K562 (cell line): ENCODE results near the gene SEMA6B. TPM values are rescaled to one million over a fixed set of nuclear protein-coding genes. Genes with fewer than 3 reads are reported as not detected.

Experiments
- ATAC-seq: fragments of 200-7000 bp; cut with Tn5 transposase; 3 replicates; pipeline ENCODE4 v1.9.1; 2020; ENCODE audit warnings: moderate library complexity
- BruUV-seq: library from RNA; stranded (reverse); fragments of 400-500 nt; replicated peaks from 2 replicates; lab custom pipeline; 2021; lab: Mats Ljungman, UMichigan
- CTCF ChIA-PET: fragments of 300-600 bp; formaldehyde crosslinking; extraction: SDS; loops from one replicate; lab custom pipeline; 2021; ENCODE audit warnings: low intra/inter-chr PET ratio; lab: Yijun Ruan, JAX
- POLR2A ChIA-PET: fragments of 300-600, 350-650 bp; sonication (Branson Sonifier 250); formaldehyde crosslinking; extraction: SDS; loops from one replicate; lab custom pipeline; 2021; ENCODE audit warnings: antibody characterized with exemption, inconsistent platforms; lab: Yijun Ruan, JAX
- DNase-seq, 4 experiments: peaks; one replicate each; pipeline versions ENCODE4 v3.0.0 to v3.0.0-alpha.2; 2011 to 2018; ENCODE audit warnings: low spot score in 3 of 4, mixed read lengths in 3 of 4; ENCODE audit errors: extremely low read depth in 1 of 4
- FAIRE-seq: peaks from 2 replicates; lab custom pipeline; 2011; peaks lifted over from hg19 to GRCh38; lab: Jason Lieb, UNC
- H2AFZ ChIP-seq: 2 replicates; pipeline ENCODE4 v1.6.0; 2011; ENCODE audit warnings: low read depth, low read length, control low read depth, inconsistent platforms
- H3K27ac ChIP-seq: fragments of 200-600 bp; 3 replicates; pipeline ENCODE4 v1.8.0; 2011; ENCODE audit warnings: low read depth, mild to moderate bottlenecking, control low read depth, inconsistent platforms, low read length, moderate library complexity, mixed read lengths; ENCODE audit errors: extremely low read depth
- H3K27me3 ChIP-seq, 2 experiments: fragments of 300-600 bp in 1 of 2; 2 replicates in 1 of 2; 3 replicates in 1 of 2; pipeline versions ENCODE4 v1.6.0 to v1.8.0; 2011; ENCODE audit warnings: inconsistent platforms in 2 of 2, low read length in 2 of 2, mild to moderate bottlenecking in 1 of 2, mixed read lengths in 1 of 2, moderate library complexity in 1 of 2; ENCODE audit not compliant: control insufficient read depth in 2 of 2, insufficient read depth in 2 of 2
- H3K36me3 ChIP-seq: fragments of 300-600 bp; 3 replicates; pipeline ENCODE4 v1.8.0; 2011; ENCODE audit warnings: mild to moderate bottlenecking, low read length, inconsistent platforms; ENCODE audit not compliant: control insufficient read depth, insufficient read depth
- H3K4me1 ChIP-seq, 2 experiments: fragments of 200-600 bp in 1 of 2; replicated peaks in 1 of 2; 2 replicates in 1 of 2; 3 replicates in 1 of 2; pipeline versions ENCODE4 v1.5.1 to v1.8.0; 2011; ENCODE audit warnings: inconsistent platforms in 2 of 2, low read length in 2 of 2, mild to moderate bottlenecking in 1 of 2, mixed read lengths in 1 of 2, moderate library complexity in 1 of 2; ENCODE audit not compliant: control insufficient read depth in 2 of 2, insufficient read depth in 2 of 2
- H3K4me2 ChIP-seq: 2 replicates; pipeline ENCODE4 v1.6.1; 2011; ENCODE audit warnings: low read length, control low read depth, inconsistent platforms, mixed read lengths; ENCODE audit not compliant: insufficient read depth
- H3K4me3 ChIP-seq: fragments of 200-600 bp; sonication (generic), shearing (Covaris generic); 2 replicates; pipeline ENCODE4 v1.5.1; 2016; ENCODE audit warnings: control low read depth, inconsistent platforms
- H3K79me2 ChIP-seq: fragments of 200-600 bp; 3 replicates; pipeline ENCODE4 v1.8.0; 2011; ENCODE audit warnings: low read length, inconsistent platforms; ENCODE audit not compliant: control insufficient read depth, insufficient read depth
- H3K9ac ChIP-seq, 2 experiments: 2 replicates each; pipeline versions ENCODE4 v1.6.0 to v1.6.1; 2011; ENCODE audit warnings: low read depth in 2 of 2, low read length in 2 of 2, control low read depth in 1 of 2, inconsistent platforms in 1 of 2, mild to moderate bottlenecking in 1 of 2, mixed read lengths in 1 of 2; ENCODE audit not compliant: insufficient read depth in 1 of 2
- H3K9me1 ChIP-seq: one replicate; pipeline ENCODE4 v1.6.0; 2011; ENCODE audit warnings: inconsistent platforms, mild to moderate bottlenecking, low read length, moderate library complexity; ENCODE audit not compliant: control insufficient read depth, insufficient read depth
- H3K9me3 ChIP-seq: replicated peaks from 2 replicates; pipeline ENCODE4 v1.5.1; 2011; ENCODE audit warnings: low read depth, low read length, inconsistent platforms; ENCODE audit not compliant: control insufficient read depth, insufficient read depth
- H4K20me1 ChIP-seq: replicated peaks from 2 replicates; pipeline ENCODE4 v1.6.1; 2011; ENCODE audit warnings: low read length, inconsistent platforms, mixed read lengths; ENCODE audit not compliant: control insufficient read depth, insufficient read depth
- BMI1 ChIP-seq: fragments of 150-350 bp; IDR thresholded peaks from 2 replicates; pipeline ENCODE4 v1.6.1; 2014; ENCODE audit warnings: low read length
- CREB1 ChIP-seq, 2 experiments: sonication (generic) in 1 of 2; formaldehyde crosslinking in 1 of 2; IDR thresholded peaks; 2 replicates each; pipeline versions ENCODE4 v1.6.1 to v1.8.0; 2012 to 2022; ENCODE audit warnings: inconsistent platforms in 1 of 2, mild to moderate bottlenecking in 1 of 2, missing genetic modification reagents in 1 of 2, moderate library complexity in 1 of 2
- HNRNPLL ChIP-seq: fragments of 200-400 bp; formaldehyde crosslinking; IDR thresholded peaks from 2 replicates; pipeline ENCODE4 v1.6.1; 2017; ENCODE audit warnings: low read length, low read depth, mild to moderate bottlenecking; ENCODE audit not compliant: poor library complexity, severe bottlenecking
- HOXB6 ChIP-seq: fragments of 250-450 bp; sonication (Bioruptor Pico); IDR thresholded peaks from 2 replicates; pipeline ENCODE4 v1.5.1; 2022; ENCODE audit warnings: mild to moderate bottlenecking, borderline replicate concordance
- RAD51 ChIP-seq: fragments of 450-650 bp; IDR thresholded peaks from 2 replicates; pipeline ENCODE4 v1.7.1; 2016; ENCODE audit warnings: low read depth, mild to moderate bottlenecking, borderline replicate concordance
- SIX5 ChIP-seq, 2 experiments: IDR thresholded peaks; 2 replicates each; pipeline ENCODE4 v1.6.1; 2011; ENCODE audit warnings: low read length in 2 of 2, borderline replicate concordance in 1 of 2, low read depth in 1 of 2, mild to moderate bottlenecking in 1 of 2, moderate library complexity in 1 of 2; ENCODE audit not compliant: insufficient read depth in 1 of 2
- TCF7 ChIP-seq: sonication (generic); IDR thresholded peaks from 2 replicates; pipeline ENCODE4 v1.6.1; 2016; ENCODE audit warnings: antibody characterized with exemption, borderline replicate concordance
- TGIF2 ChIP-seq: sonication (generic); formaldehyde crosslinking; IDR thresholded peaks from 2 replicates; pipeline ENCODE4 v1.8.1; 2022; ENCODE audit warnings: mild to moderate bottlenecking, missing genetic modification reagents, moderate library complexity
- ZNF146 ChIP-seq: IDR thresholded peaks from one replicate; pipeline ENCODE4 v1.6.1; 2018; ENCODE audit warnings: missing compliant biosample characterization; ENCODE audit not compliant: unreplicated experiment
- ZNF3 ChIP-seq: fragments of 250-450 bp; sonication (Bioruptor Pico); IDR thresholded peaks from 2 replicates; pipeline ENCODE4 v1.5.0; 2021; ENCODE audit warnings: mild to moderate bottlenecking, moderate library complexity
- WGBS: fragments of 100-300 bp; shearing (Covaris generic); methylation state at CpG from one replicate; pipeline ENCODE4 v1.1.6; 2016; ENCODE audit warnings: low coverage, mixed read lengths; ENCODE audit not compliant: insufficient coverage; ENCODE audit errors: missing lambda C conversion rate; 5-methylcytosine and 5-hydroxymethylcytosine counted together
- in situ Hi-C: fragments of 300-500 bp; cut with MboI; formaldehyde crosslinking; loops from 4 replicates; pipeline ENCODE4 v1.15.0; 2018; ENCODE audit warnings: inconsistent platforms, mixed read lengths
- intact Hi-C: fragments of 100-400 bp; cut with micrococcal nuclease; formaldehyde crosslinking; loops from 2 replicates; pipeline ENCODE4 v1.14.2; 2022
- polyA plus RNA-seq, 8 experiments: library from polyadenylated mRNA; depleted of rRNA in 4 of 8; stranded (reverse) in 5 of 8; unstranded in 3 of 8; fragments of >200 nt; fragmentation: Nextera tagmentation in 2 of 8; fragmentation: Illumina TruSeq in 1 of 8; extraction: Ambion mirVana in 2 of 8; extraction: Trizol in 1 of 8; gene quantifications; 2 replicates each; pipeline versions ENCODE4 v1.2.1 to v1.2.3, GENCODE V29; 2011 to 2014; ENCODE audit warnings: inconsistent platforms in 1 of 8, missing spikeins in 1 of 8
- total RNA-seq, 7 experiments: library from RNA; depleted of rRNA in 6 of 7; stranded (reverse); fragments of >200 nt in 6 of 7; fragmentation: Illumina TruSeq in 2 of 7; extraction: Trizol in 2 of 7; gene quantifications; 2 replicates each; pipeline versions ENCODE4 v1.2.1 to v1.2.3, GENCODE V29; 2011 to 2021; ENCODE audit warnings: low replicate concordance in 1 of 7

The SEMA6B gene
- total and polyA plus RNA-seq, 9 of the 15 experiments (the other 6 are each of a cell fraction or from before 2014, with no cell fraction given): 0.65 to 4.6 (median 2.5) TPM; not detected in 2

DNA sequence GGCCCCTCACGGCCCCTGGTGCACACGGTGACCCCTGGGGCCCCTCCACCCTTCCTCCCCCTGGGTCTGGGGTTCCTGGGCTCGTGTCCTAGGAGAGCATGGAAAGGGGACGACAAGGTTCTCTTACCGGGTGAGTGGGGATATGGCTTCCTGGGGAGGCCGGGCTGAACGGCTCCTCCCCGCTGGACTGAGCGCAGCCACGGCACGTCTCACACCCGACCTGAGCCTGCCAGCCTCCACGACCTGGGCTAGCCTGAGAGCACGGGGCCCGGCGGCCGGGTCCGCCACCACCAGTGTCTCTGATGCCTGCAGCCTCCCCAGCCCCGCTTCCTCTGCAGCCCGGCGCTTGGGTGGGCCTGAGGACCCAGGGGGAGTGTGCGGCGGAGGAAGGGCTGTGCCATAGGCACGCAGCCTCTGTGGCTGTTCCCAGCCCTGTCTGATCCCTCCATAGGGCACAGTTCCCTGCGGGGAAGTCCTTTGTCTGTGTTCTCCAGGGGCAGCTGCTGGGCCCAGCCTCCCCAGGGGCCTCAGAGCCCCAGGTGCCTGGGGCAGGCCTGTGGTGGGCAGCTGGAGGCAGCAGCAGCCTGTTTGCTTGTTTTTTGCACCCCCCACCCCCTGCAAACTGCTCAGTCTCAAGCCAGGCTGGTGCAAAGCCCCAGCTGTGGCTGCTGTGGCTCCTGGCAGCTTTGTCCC lies 56.2 kb downstream of the SEMA6B start:
- CTCF ChIA-PET: no interaction called here
- Histone ChIP-seq H3K79me2 (no peaks in the 10 kb centered on the region), H2AFZ (no peak overlapping the region), H3K27ac (no peak overlapping the region), H3K9me1 (peaks cover 3% of the 10 kb centered on the region), H3K4me1 (peaks cover 0 to 67% of the 10 kb centered on the region in 2 experiments; a peak in 2 of 5 replicates), H4K20me1 (peaks cover 5% of the 10 kb centered on the region; the same call in 1 of the 2 replicates), H3K9me3 (no peaks in the 10 kb centered on the region), H3K4me3 (no peak overlapping the region), H3K36me3 (peaks cover 27% of the 10 kb centered on the region; the same call in 1 of the 3 replicates), H3K4me2 (no peak overlapping the region), H3K27me3 (no peaks in the 10 kb centered on the region), H3K9ac (no peak overlapping the region)
- DNase-seq: no peak
- 87% methylated on average over 9 of the region's 25 CpGs for WGBS
- in situ Hi-C loops: no loop called here
- POLR2A ChIA-PET: interaction anchor here (1.3 kb wide), 1 partner anchor 32 kb away, joined by 3 read pairs; no protein-coding TSS in a partner anchor
- no TSS peak for BruUV-seq
- no peak for FAIRE-seq
- intact Hi-C loops: no loop called here
- TF ChIP-seq HNRNPLL: no peak
- no peak for TF ChIP-seq HOXB6 (CRISPR knock-in tag)
- TF ChIP-seq TGIF2 (CRISPR knock-in tag): no peak
- no peak for TF ChIP-seq SIX5 (IDR thresholded peaks at IDR 0.05; ENCODE audit: borderline replicate concordance in 1 of 2, insufficient read depth in 1 of 2, low read depth in 1 of 2, low read length in 2 of 2)
- TF ChIP-seq CREB1 (IDR thresholded peaks at IDR 0.05): no peak
- TF ChIP-seq CREB1 (CRISPR knock-in tag; IDR thresholded peaks at IDR 0.05): no peak
- no peak for TF ChIP-seq TCF7
- TF ChIP-seq ZNF146 (CRISPR knock-in tag): no peak
- TF ChIP-seq RAD51: no peak
- no peak for TF ChIP-seq ZNF3 (CRISPR knock-in tag)
- TF ChIP-seq BMI1: no peak
- no peak for ATAC-seq
